Stimulated activated CD8-positive, alpha-beta memory T cell treated with anti-CD3 and anti-CD28 coated beads, Interleukin-4, amount 100 ng/mL, for 4 hours (primary cell): ENCODE results near the gene ZGLP1.

Experiments
- DNase-seq, 2 donors: peaks; one replicate each; pipeline ENCODE4 v3.0.0-alpha.2; 2020; ENCODE audit warnings: low read depth in 2 of 2, low spot score in 1 of 2

Gene ZGLP1

DNA sequence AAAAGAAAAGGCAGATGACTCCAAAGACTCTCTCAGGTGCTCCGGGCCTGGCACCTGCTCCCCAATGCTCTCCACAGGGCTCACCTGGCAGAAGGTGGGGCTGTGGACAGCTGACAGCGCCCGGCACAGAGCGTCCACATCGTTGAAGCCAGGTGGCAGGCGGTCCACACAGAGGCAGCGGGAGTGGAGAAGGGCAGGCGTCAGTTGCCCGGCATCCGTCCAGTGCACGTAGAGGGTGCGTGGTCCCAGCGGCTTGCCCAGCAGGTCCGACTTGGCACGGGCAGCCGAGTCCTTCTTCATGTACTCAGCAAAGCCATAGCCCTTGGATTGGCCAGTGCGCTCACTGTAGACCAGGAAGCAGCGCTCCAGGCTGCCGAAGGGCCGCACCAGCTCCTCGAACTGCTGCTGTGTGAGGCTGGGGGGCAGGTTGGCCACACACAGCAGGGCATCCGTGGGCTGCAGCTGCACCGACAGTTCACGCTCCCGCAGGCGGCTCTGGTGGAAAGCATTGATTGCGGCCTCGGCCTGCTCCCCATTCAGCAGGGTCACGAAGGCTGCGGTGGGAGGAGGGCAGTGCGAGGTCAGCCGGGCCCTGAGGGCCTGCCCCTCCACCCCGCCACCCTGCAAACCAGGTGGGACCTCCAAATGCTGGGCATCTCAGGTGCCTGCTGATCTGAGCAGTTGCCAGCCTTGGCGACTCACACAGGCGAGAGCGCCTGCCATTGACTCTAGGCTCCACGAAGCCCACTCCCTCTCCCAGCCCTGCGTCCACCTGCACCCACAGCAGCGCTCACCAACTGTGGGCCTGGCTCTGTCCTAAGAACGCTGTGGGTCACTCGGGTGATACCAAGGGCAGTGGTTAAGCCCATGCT, 19.2 kb upstream of the ZGLP1 start:
- no peak for DNase-seq

DNA sequence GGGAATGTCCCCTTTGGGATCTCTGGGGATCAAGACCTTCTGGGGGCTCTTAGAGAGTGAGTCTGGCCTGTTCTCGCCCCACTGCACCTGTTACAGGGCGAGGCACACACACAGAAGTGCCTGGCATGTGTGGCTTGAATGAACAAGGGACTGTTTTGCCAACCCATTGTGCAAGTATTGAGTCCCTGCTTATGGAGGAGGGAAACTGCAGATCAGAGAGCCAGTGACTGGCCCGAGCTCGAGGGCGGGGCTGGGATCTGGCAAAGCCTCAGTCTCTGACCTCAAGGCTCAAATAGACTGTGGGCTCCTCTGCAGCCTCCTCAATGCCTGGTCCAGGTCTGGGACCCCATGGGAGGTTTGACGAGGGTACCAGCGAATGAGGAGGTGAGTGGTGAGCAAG, 18.2 kb upstream of the ZGLP1 start:
- DNase-seq: no peak

- no peak for DNase-seq
Observed at GRCh38 chr19:10325732-10326131, 16.1 kb upstream of the ZGLP1 start.

GRCh38 chr19:10321874-10322835, 12.5 kb upstream of the ZGLP1 start:
- DNase-seq: no peak

GRCh38 chr19:10321417-10321797, 11.8 kb upstream of the ZGLP1 start:
- no peak for DNase-seq

- no peak for DNase-seq
Observed at GRCh38 chr19:10320602-10321416, 11.2 kb upstream of the ZGLP1 start.

DNA sequence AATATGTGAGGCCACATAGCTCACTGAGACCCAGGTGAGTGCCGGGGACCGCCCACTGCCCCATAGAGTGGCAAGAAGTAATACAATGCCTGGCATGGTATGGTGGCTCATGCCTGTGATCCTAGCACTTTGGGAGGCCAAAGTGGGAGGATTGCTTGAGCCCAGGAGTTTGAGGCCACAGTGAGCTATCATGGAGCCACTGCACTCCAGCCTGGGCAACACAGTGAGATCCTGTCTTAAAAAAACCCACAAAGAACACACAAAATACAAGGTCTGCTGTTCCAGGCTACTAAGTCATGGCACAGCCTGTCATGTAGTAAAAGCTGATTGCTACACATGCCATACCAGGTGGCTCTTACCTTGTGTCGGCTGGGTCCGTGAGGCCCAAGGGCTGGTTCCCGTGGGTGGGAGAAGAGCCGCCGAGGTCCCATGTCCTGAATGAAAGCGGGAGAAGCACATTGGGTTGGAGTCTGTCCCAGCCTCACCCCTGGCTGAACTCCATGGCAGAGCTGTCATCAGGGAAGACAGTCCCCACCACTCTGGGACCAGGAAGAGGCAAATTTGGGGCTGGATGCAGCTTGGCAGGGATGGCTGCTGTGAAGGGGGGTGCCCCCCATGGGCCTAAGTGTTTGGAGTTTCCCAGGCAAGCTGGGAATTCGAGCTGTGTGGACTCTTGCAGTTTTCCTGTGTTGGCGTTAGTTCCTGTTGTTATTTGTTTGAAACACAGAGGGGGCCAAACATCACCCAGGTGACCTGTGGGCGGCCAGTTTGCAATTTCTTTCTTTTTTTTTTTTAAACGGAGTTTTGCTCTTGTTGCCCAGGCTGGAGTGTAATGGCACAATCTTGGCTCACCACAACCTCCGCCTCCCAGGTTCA, 9.4 kb upstream of the ZGLP1 start:
- DNase-seq: no peak

- no peak for DNase-seq
Observed at GRCh38 chr19:10317857-10318462, 8.3 kb upstream of the ZGLP1 start.

GRCh38 chr19:10317045-10317856, 7.6 kb upstream of the ZGLP1 start:
- no peak for DNase-seq

- no peak for DNase-seq
Observed at GRCh38 chr19:10316229-10317044, 6.8 kb upstream of the ZGLP1 start.

DNA sequence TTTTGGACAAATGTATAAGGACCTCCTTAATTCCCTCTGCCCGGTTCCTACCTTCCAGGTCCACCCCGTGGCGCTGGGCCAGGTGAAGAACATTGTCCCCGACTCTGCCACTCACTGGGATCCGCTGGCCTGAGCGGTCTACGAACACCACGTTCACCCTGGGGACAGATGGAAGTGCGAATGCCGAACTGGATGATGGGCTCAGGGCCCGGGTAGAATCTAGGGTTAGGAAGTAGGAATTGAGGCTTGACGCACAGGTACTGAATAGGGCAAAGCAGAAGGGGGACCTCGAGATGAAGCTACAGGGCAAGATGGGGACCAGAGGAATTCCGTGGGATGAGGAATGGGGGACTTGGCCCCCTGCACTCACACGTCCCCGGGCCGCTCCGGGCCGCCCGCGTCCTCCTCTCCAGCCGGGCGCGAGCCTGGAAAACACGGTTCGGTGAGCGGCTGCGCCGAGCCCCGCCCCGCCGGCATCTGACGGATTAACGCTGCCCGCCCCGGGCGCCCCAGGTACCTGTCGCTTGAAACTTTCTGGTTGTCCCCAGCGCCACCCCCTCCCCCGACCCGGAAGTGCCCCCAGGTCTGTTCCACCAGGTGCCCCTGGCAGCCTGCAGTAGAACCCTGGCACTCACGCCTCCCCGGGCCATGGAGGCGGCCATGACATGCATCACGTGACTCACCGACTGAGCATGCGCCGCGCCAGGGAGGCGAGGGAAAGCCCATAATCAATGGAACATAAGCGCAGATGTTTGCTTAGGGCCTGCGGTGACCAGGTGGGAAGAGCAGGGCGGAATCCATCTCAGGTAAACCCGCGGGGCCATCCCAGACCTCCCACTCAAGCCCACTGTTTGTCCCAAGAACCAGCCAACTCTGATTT, 6.0 kb upstream of the ZGLP1 start, which contains the start of gene FDX2:
FDX2 (minus strand) TSS at position 681 of the 880 bp plus-strand sequence; CDS start at position 662, 19 bp downstream.
- peak; percentile 82 to 89 for DNase-seq

- no peak for DNase-seq
Observed at GRCh38 chr19:10306327-10306726, 3.3 kb downstream of the ZGLP1 start.

DNA sequence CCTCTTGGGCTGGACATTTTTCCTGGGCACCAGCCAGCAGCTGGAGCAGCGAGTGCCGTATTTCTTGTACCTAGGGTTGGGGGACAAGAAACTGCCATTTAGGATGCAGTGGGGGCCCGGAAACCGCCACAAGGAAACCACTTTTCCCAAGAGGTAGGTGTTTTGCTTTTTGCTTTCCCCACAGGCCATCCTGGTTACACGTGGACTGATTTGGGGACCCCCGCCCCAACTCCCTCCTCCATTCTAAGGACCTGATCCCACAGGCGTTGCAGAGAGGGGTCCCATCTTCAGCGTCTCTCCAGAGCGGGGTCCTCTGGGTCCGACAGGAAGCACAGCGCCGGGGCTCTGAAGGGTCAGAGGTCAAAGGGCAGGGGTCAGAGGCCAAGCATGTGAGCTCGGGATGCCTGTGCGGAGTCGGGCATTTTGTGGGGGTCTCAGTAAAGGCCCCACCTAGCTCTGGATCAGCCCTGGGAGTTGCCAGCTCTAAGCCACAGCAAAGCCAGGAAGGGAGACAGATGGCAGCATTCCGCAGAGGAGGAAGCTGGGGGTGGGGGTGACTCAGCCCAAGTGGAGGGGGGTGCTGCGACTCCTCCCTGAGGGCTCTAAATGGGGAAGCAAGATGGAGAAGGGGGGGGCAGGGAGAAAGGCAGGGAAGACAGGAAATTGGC, 4.3 kb downstream of the ZGLP1 start:
- no peak for DNase-seq

DNA sequence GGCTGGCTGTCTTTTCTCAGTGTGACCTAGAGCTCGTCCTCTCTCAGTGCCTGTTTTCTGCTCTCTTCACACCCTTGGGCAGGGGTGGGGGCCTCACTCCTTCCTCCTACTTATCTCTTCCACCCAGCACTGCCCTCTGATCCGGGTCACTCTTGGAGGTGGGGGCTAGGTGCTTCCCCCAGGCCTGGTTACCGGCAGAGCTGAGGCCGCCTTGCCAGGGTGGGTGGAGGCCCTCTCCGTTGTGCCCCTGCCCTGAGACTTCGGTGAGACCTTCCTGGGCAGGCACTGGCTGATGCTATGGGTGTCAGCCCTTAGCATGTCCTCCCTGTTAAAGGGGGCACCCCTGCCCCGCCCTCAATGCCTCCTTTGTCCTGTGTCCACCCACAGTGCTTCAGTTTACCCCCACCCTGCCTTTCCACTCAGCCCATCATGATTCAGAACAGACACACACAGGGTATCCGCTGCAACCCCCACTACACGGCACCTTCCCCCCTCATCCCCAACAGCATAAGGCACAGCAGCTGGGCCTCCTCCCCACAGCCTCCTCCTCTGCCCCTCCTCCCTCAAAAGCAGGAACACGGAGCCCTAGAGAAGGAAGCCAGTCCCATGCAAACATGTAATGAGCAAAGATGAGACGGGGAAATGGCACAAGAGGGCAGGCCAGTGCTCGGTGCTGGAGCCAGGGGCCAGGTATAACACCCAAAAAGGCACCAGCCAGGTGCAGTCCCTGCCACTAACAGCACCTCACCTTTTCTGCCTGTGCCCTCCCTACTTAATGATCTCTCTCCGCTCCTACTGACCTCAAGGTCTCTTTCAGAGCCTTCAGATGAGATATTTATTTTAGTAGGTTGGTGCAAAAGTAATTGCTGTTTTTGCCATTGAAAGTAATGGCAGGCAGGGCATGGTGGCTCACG, 9.8 kb downstream of the ZGLP1 start:
- no peak for DNase-seq

DNA sequence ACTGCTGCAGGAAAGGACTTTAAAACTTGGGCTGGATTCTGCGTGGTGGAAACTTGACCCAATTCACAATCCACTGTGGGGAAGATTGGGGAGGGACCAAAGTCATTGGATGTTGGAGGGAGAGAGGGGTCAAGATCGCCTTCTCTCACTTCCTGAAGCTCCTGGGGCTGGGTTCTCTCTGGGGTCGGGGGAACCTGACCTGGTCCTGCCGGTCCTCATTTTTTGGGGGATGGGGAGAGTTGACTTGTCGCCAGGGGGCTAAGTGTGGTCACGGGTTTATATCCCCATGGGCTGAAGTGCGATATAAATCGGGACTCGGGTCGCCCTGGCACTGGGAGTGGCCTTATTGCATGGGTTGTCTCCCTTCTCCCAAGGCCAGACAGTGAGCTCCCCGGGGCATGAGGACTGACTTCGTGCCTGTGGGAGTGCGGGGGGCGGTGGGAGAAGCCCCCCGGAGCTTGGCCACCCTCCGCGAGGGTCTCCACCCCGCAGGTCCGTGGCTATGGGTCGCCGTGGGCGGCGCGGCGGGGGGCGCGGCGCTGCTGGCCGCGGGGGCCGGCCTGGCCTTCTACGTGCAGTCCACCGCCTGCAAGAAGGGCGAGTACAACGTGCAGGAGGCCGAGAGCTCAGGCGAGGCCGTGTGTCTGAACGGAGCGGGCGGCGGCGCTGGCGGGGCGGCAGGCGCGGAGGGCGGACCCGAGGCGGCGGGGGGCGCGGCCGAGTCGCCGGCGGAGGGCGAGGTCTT, 13.6 kb downstream of the ZGLP1 start:
- no peak for DNase-seq
